GM13976 (cell line): ENCODE measurements around the gene EPS8.

Experiments
- DNase-seq: peaks from one replicate; pipeline ENCODE4 v3.0.0; 2012; ENCODE audit warnings: low spot score
- in situ Hi-C: fragments of 300-500 bp; cut with MboI; formaldehyde crosslinking; loops from one replicate; pipeline ENCODE4 v1.12.0; 2022; ENCODE audit warnings: low sequenced_read_pairs, mixed read lengths, inconsistent platforms; ENCODE audit not compliant: unreplicated experiment
- TF ChIP-seq, protein P1 (sequence below): IDR thresholded peaks from 2 replicates; pipeline ENCODE4 v1.5.1; 2012; ENCODE audit warnings: borderline replicate concordance, mild to moderate bottlenecking; ENCODE audit not compliant: insufficient read depth; ENCODE audit errors: extremely low read depth, missing control alignments, control extremely low read depth

Gene EPS8

GRCh38 chr12:15608941-15609340 is 180.2 kb downstream of the EPS8 start:
- in situ Hi-C loops: no loop called here
- DNase-seq: no peak
- TF ChIP-seq, protein P1, sequence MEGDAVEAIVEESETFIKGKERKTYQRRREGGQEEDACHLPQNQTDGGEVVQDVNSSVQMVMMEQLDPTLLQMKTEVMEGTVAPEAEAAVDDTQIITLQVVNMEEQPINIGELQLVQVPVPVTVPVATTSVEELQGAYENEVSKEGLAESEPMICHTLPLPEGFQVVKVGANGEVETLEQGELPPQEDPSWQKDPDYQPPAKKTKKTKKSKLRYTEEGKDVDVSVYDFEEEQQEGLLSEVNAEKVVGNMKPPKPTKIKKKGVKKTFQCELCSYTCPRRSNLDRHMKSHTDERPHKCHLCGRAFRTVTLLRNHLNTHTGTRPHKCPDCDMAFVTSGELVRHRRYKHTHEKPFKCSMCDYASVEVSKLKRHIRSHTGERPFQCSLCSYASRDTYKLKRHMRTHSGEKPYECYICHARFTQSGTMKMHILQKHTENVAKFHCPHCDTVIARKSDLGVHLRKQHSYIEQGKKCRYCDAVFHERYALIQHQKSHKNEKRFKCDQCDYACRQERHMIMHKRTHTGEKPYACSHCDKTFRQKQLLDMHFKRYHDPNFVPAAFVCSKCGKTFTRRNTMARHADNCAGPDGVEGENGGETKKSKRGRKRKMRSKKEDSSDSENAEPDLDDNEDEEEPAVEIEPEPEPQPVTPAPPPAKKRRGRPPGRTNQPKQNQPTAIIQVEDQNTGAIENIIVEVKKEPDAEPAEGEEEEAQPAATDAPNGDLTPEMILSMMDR: no peak

GRCh38 chr12:15608406-15608805 is 180.8 kb downstream of the EPS8 start:
- no peak for DNase-seq
- in situ Hi-C loops: no loop called here
- TF ChIP-seq, protein P1: no peak

DNA sequence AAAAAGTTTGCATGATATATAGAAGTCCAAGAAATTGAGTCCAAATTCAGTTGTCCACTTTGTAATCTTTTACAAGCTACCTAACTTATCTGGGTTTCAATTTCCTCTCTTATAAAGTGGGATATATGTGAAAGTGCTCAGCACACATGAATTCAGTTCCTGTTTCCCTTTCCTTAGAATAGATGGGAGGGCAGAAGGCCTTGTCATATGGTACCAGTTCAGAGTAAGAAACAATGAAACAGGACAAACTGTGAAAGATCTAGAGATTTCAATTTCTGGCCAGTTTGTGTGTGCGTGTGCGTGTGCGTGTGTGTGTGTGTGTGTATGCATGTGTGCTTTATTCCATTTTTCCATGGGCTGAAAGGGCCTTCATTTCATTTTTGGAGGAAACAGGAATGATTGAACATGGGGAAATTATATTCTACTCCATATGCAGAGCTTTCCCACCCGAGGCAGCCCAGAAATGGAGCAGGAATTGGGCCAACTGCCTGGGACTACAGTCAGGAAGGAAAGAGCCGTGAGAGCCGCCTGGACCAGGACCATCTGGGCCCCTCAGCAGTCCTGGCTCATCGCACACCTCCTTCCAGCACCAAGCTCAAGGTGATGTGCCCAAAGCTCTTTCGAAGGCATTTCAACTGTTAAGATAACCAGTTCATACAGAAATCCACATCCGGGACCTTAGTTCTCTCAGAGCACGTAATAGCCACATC is 183.2 kb downstream of the EPS8 start:
- DNase-seq: no peak
- TF ChIP-seq, protein P1: no peak
- in situ Hi-C loops: no loop called here

GRCh38 chr12:15603474-15604085 is 185.6 kb downstream of the EPS8 start:
- in situ Hi-C loops: no loop called here
- no peak for DNase-seq
- TF ChIP-seq, protein P1: no peak

- in situ Hi-C loops: no loop called here
- TF ChIP-seq, protein P1: no peak
- no peak for DNase-seq
These were observed 187.0 kb downstream of the EPS8 start for GRCh38 chr12:15602051-15602672.

DNA sequence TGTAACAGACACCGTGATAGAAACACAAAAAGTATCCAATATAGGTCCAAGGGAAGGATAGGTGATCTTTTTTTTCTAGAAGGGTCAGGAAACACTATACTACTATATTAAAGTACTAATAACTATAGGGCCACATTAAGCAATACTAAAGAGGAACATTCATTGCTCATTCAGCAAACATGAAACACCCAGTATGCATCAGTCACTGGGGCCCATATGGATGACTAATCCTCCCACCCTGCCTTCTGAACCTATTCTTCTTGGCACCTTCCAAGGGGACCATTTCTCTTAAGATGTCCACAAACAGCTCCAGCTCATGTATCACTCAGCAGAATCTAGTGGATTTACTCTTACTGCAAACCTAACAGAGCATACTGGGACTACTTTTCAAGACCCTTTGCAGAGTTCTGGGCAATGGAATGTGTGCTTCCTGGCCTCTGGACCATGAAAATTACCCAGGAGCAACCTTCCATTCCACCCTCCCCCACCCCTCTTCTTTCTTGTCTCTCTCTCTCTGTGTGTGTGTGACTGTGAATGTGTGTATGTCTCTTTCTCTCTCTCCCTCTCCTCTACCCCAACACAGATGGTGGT is 187.9 kb downstream of the EPS8 start:
- DNase-seq: no peak
- TF ChIP-seq, protein P1: no peak
- in situ Hi-C loops: no loop called here
